Osteocyte (in vitro differentiated cells): ENCODE measurements around the gene FGF4. TPM values are rescaled to one million over a fixed set of nuclear protein-coding genes. Genes with fewer than 3 reads are reported as not detected.

ENCODE experiments used
- DNase-seq: peaks from one replicate; pipeline ENCODE4 v3.0.0; 2021; ENCODE audit warnings: mixed read lengths; ENCODE audit not compliant: unreplicated experiment; ENCODE audit errors: extremely low spot score
- H3K27ac Mint-ChIP-seq: one replicate; pipeline ENCODE4 v1.8.0; 2021; ENCODE audit warnings: mild to moderate bottlenecking, mixed read lengths; ENCODE audit not compliant: unreplicated experiment
- H3K27me3 Mint-ChIP-seq: one replicate; pipeline ENCODE4 v1.8.0; 2021; ENCODE audit warnings: mixed read lengths; ENCODE audit not compliant: unreplicated experiment
- H3K36me3 Mint-ChIP-seq: one replicate; pipeline ENCODE4 v1.8.0; 2021; ENCODE audit warnings: mixed read lengths; ENCODE audit not compliant: unreplicated experiment
- H3K4me1 Mint-ChIP-seq: one replicate; pipeline ENCODE4 v1.8.0; 2021; ENCODE audit warnings: mixed read lengths; ENCODE audit not compliant: unreplicated experiment
- H3K4me3 Mint-ChIP-seq: one replicate; pipeline ENCODE4 v1.8.0; 2021; ENCODE audit warnings: mild to moderate bottlenecking, moderate library complexity, mixed read lengths; ENCODE audit not compliant: unreplicated experiment
- H3K9me3 Mint-ChIP-seq: one replicate; pipeline ENCODE4 v1.8.0; 2021; ENCODE audit warnings: mixed read lengths; ENCODE audit not compliant: unreplicated experiment
- total RNA-seq: library from RNA; stranded (reverse); gene quantifications from 2 replicates; pipeline ENCODE4 v1.2.1, GENCODE V29; 2021
- TF ChIP-seq, protein P1 (sequence below): fragments of 200-600 bp; sonication (generic); IDR thresholded peaks from 2 replicates; pipeline ENCODE4 v1.5.0; 2021; ENCODE audit warnings: antibody characterized with exemption, mild to moderate bottlenecking, moderate library complexity

The FGF4 gene
- total RNA-seq, 1 donor from 2014 or later, result 0.40 TPM

DNA sequence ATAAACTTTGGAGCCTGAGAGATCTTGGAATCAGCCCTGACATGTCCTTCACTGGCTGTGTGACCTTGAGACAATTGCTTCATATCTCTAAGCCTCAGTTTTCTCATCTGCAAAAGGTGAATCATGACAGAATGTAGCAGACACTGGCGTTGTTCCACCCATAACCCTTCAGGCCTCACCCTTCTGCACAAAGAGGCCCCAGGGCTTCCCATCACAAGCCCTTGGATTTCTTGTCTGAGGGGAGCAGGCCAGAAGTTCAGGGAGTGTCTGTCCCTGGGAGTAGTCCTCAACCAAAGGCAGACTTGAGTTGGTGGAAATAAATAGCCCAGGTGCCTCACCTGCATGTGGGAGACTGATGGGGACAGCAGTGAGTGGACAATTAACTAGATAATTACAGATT lies 27.4 kb upstream of the FGF4 start:
- peaks cover 8% of the 10 kb centered on the region for H3K27me3 Mint-ChIP-seq
- no peaks in the 10 kb centered on the region for H3K36me3 Mint-ChIP-seq
- H3K27ac Mint-ChIP-seq, result no peak overlapping the region
- TF ChIP-seq, protein P1, sequence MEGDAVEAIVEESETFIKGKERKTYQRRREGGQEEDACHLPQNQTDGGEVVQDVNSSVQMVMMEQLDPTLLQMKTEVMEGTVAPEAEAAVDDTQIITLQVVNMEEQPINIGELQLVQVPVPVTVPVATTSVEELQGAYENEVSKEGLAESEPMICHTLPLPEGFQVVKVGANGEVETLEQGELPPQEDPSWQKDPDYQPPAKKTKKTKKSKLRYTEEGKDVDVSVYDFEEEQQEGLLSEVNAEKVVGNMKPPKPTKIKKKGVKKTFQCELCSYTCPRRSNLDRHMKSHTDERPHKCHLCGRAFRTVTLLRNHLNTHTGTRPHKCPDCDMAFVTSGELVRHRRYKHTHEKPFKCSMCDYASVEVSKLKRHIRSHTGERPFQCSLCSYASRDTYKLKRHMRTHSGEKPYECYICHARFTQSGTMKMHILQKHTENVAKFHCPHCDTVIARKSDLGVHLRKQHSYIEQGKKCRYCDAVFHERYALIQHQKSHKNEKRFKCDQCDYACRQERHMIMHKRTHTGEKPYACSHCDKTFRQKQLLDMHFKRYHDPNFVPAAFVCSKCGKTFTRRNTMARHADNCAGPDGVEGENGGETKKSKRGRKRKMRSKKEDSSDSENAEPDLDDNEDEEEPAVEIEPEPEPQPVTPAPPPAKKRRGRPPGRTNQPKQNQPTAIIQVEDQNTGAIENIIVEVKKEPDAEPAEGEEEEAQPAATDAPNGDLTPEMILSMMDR, result no peak
- H3K4me1 Mint-ChIP-seq, result peaks cover 5% of the 10 kb centered on the region
- no peak for DNase-seq
- H3K9me3 Mint-ChIP-seq, result no peaks in the 10 kb centered on the region
- no peak overlapping the region for H3K4me3 Mint-ChIP-seq

DNA sequence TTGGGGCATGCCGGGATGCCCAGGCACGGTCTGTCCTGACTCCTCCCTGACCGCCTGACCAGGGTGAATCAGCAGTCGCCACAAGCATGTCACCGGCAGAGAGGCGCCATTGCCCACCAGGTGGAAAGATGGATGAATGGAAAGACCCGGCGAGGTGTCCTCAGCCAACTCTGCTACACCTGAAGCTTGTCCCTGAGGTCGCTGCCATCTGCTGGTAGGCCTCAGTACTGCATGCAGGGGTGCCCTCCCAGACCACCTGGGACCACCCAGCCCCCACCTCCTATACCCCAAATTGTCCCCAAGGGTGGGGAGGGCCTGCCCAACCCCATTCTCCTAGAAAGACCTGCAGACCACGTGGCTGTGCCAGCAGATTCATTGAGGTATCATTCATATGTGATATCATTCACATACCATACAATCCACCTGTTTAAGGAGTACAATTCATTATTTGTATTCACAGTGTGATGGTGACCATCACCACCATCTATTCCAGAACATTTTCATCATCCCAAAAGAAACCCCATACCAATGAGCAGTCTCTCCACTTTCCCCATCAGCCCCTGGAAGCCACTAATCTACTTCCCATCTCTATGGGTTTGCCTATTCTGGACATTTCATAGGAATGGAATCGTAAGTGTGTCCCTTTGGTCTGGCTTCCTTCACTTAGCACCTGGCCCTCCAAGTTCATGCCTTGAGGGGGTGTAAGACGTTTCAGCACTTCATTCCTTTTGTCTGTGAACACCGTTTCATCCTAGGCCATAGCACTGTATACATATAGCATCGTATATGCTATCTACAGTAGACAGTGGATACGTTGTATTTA lies 26.6 kb upstream of the FGF4 start:
- H3K27ac Mint-ChIP-seq, result no peak overlapping the region
- DNase-seq, result no peak
- no peak overlapping the region for H3K4me3 Mint-ChIP-seq
- H3K36me3 Mint-ChIP-seq, result no peaks in the 10 kb centered on the region
- H3K9me3 Mint-ChIP-seq, result no peaks in the 10 kb centered on the region
- no peaks in the 10 kb centered on the region for H3K4me1 Mint-ChIP-seq
- TF ChIP-seq, protein P1, result peak; percentile 80
- peaks cover 8% of the 10 kb centered on the region for H3K27me3 Mint-ChIP-seq

DNA sequence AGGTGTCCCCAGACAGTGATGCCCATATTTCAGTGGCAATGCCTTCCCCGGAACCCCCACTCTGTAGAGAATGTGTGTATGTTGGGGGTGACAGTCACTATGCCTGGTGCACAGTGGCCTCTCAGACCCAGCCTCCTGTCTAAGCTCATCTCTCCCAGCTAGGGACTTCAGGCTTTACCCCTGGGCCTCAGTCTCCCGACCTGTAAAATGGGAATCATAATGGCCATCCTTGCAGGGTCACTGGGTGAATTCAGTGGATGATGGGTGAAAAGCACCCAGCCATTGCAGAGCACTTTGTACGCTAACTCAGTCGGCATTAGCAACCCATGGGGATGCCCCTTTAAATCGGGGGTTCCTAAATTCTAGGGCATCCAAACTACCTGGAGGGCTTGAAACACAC lies 25.1 kb upstream of the FGF4 start:
- TF ChIP-seq, protein P1, result no peak
- no peak overlapping the region for H3K27ac Mint-ChIP-seq
- no peak for DNase-seq
- no peaks in the 10 kb centered on the region for H3K9me3 Mint-ChIP-seq
- H3K4me3 Mint-ChIP-seq, result no peak overlapping the region
- peaks cover 4% of the 10 kb centered on the region for H3K27me3 Mint-ChIP-seq
- no peaks in the 10 kb centered on the region for H3K36me3 Mint-ChIP-seq
- no peaks in the 10 kb centered on the region for H3K4me1 Mint-ChIP-seq

DNA sequence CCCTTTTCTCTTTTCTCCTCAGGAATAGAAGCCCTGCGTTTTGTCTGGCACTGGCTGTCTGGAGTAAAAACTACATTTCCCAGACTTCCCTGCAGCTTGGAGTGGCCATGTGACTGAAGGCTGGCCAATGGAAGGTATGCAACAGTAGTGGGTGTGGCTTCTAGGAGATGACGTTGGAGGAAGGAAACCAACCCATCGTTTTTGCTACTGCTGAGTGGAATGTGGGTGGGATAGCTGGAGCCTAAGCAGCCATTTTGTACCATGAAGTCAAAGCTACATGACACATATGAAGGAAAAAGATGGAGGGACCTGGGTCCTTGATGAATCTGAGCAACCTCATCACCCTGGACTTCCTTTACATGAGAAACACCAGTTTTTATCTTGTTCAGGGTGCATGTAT lies 24.4 kb upstream of the FGF4 start:
- no peak overlapping the region for H3K4me3 Mint-ChIP-seq
- no peaks in the 10 kb centered on the region for H3K36me3 Mint-ChIP-seq
- H3K9me3 Mint-ChIP-seq, result no peaks in the 10 kb centered on the region

DNA sequence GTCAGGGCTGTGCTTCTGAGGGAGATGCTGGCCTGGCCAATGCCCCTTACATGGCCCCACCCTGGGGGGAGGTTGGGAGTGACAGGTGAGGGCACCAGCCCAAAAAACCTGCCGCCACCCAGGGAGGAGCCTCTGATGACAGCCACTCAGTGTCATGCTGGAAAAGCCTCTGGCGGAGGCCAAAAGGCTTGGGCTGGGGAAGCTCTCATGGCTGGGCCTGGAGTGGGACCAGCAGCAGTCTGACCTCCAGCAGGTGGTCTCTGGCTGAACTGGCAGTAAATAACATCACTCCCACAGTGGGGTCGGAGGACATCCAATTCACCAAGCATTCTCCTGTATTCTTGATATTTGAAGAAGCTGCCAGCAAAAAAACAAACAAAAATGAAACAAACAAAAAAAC lies 24.0 kb upstream of the FGF4 start:
- no peak for DNase-seq
- H3K27ac Mint-ChIP-seq, result no peak overlapping the region
- no peaks in the 10 kb centered on the region for H3K4me1 Mint-ChIP-seq
- H3K27me3 Mint-ChIP-seq, result peaks cover 4% of the 10 kb centered on the region
- no peak overlapping the region for H3K4me3 Mint-ChIP-seq
- H3K36me3 Mint-ChIP-seq, result no peaks in the 10 kb centered on the region
- TF ChIP-seq, protein P1, result no peak
- no peaks in the 10 kb centered on the region for H3K9me3 Mint-ChIP-seq

More for the DNA sequence above, 24.4 kb upstream of the FGF4 start:
- no peak for DNase-seq
- H3K27me3 Mint-ChIP-seq, result peaks cover 4% of the 10 kb centered on the region
- no peak overlapping the region for H3K27ac Mint-ChIP-seq
- no peaks in the 10 kb centered on the region for H3K4me1 Mint-ChIP-seq
- TF ChIP-seq, protein P1, result no peak
